GM12878 (cell line): ENCODE data around the gene CCDC97. TPM values are rescaled to one million over a fixed set of nuclear protein-coding genes. Genes with fewer than 3 reads are reported as not detected.

Experiments used
- ATAC-seq: fragments of 200-7000 bp; cut with Tn5 transposase; 3 replicates; pipeline ENCODE4 v1.9.1; 2020; ENCODE audit warnings: mild to moderate bottlenecking, moderate library complexity
- BruUV-seq: library from RNA; stranded (reverse); fragments of 400-500 nt; replicated peaks from 2 replicates; lab custom pipeline; 2021; lab: Mats Ljungman, UMichigan
- CTCF ChIA-PET: fragments of 300-600 bp; sonication (Branson Sonifier 250); formaldehyde crosslinking; extraction: SDS; loops from one replicate; lab custom pipeline; 2021; ENCODE audit warnings: inconsistent platforms; lab: Yijun Ruan, JAX
- POLR2A ChIA-PET: fragments of 350-600 bp; formaldehyde crosslinking; extraction: SDS; loops from one replicate; lab custom pipeline; 2021; ENCODE audit warnings: inconsistent platforms; lab: Charles Lee
- RAD21 ChIA-PET: fragments of 300-600 bp; sonication (Branson Sonifier 250); formaldehyde crosslinking; loops from one replicate; lab custom pipeline; 2023; ENCODE audit warnings: antibody characterized with exemption; ENCODE audit not compliant: unreplicated experiment; lab: Charles Lee
- SMC1A ChIA-PET: fragments of 300-600 bp; sonication (Branson Sonifier 250); formaldehyde crosslinking; loops from one replicate; lab custom pipeline; 2023; ENCODE audit not compliant: unreplicated experiment, uncharacterized antibody; lab: Charles Lee
- DNase-seq: peaks from one replicate; pipeline ENCODE4 v3.0.0-alpha.2; 2011; ENCODE audit warnings: low read depth, low spot score
- FAIRE-seq: peaks from 3 replicates; lab custom pipeline; 2011; peaks lifted over from hg19 to GRCh38; lab: Jason Lieb, UNC
- H2AFZ ChIP-seq: 2 replicates; pipeline ENCODE4 v1.6.0; 2011; ENCODE audit warnings: low read depth, low read length, control low read depth; ENCODE audit not compliant: control insufficient read depth
- H3K27ac ChIP-seq: 2 replicates; pipeline ENCODE4 v1.5.1; 2011; ENCODE audit warnings: control low read depth; ENCODE audit not compliant: control insufficient read depth, insufficient read depth
- H3K27me3 ChIP-seq, 2 experiments: replicated peaks in 1 of 2; 2 replicates each; pipeline versions ENCODE4 v1.6.0 to v1.6.1; 2011; ENCODE audit warnings: low read length in 1 of 2; ENCODE audit not compliant: control insufficient read depth in 2 of 2, insufficient read depth in 2 of 2
- H3K36me3 ChIP-seq, 2 experiments: 2 replicates each; pipeline ENCODE4 v1.5.1; 2011; ENCODE audit warnings: low read length in 1 of 2; ENCODE audit not compliant: control insufficient read depth in 2 of 2, insufficient read depth in 2 of 2
- H3K4me1 ChIP-seq: 2 replicates; pipeline ENCODE4 v1.6.1; 2011; ENCODE audit warnings: mild to moderate bottlenecking, low read length, moderate library complexity, mixed read lengths; ENCODE audit not compliant: control insufficient read depth, insufficient read depth
- H3K4me2 ChIP-seq: 2 replicates; pipeline ENCODE4 v1.6.0; 2011; ENCODE audit warnings: control low read depth; ENCODE audit not compliant: control insufficient read depth, insufficient read depth
- H3K4me3 ChIP-seq: fragments of 200-600 bp; sonication (generic); 2 replicates; pipeline ENCODE4 v1.5.1; 2016
- H3K79me2 ChIP-seq: 2 replicates; pipeline ENCODE4 v1.6.0; 2011; ENCODE audit warnings: low read length; ENCODE audit not compliant: control insufficient read depth, insufficient read depth
- H3K9ac ChIP-seq: 2 replicates; pipeline ENCODE4 v1.8.0; 2011; ENCODE audit warnings: low read length, control low read depth, mixed read lengths; ENCODE audit not compliant: control insufficient read depth, insufficient read depth
- H3K9me3 ChIP-seq: replicated peaks from 3 replicates; pipeline ENCODE4 v1.5.1; 2011; ENCODE audit warnings: mild to moderate bottlenecking, low read length; ENCODE audit not compliant: control insufficient read depth, insufficient read depth
- H4K20me1 ChIP-seq: 2 replicates; pipeline ENCODE4 v1.6.0; 2011; ENCODE audit not compliant: control insufficient read depth, insufficient read depth
- BCL3 ChIP-seq: IDR thresholded peaks from 2 replicates; pipeline ENCODE4 v1.6.1; 2011; ENCODE audit warnings: borderline replicate concordance, low read depth, mild to moderate bottlenecking, moderate library complexity, low read length; ENCODE audit not compliant: insufficient read depth, poor library complexity, severe bottlenecking
- BHLHE40 ChIP-seq, 2 experiments: fragments of 450-650 bp in 1 of 2; IDR thresholded peaks; 2 replicates each; pipeline ENCODE4 v1.6.1; 2011 to 2017; ENCODE audit warnings: low read depth in 2 of 2, borderline replicate concordance in 1 of 2, improper control_type of control experiment in 1 of 2, low read length in 1 of 2, mild to moderate bottlenecking in 1 of 2
- BRCA1 ChIP-seq: IDR thresholded peaks from 2 replicates; pipeline ENCODE4 v1.6.1; 2011; ENCODE audit warnings: low read depth, low read length, improper control_type of control experiment
- HDAC2 ChIP-seq: fragments of 200-600 bp; sonication (generic); IDR thresholded peaks from 2 replicates; pipeline ENCODE4 v1.6.1; 2017
- IKZF1 ChIP-seq: fragments of 450-650 bp; conservative IDR thresholded peaks from 2 replicates; pipeline ENCODE4 v1.6.1; 2017; ENCODE audit warnings: antibody characterized with exemption, mild to moderate bottlenecking
- IRF4 ChIP-seq: IDR thresholded peaks from 2 replicates; pipeline ENCODE4 v1.6.1; 2011; ENCODE audit warnings: low read depth, low read length
- MEF2A ChIP-seq: IDR thresholded peaks from 2 replicates; pipeline ENCODE4 v1.6.1; 2011; ENCODE audit warnings: low read depth, mild to moderate bottlenecking, low read length, moderate library complexity; ENCODE audit not compliant: insufficient read depth
- MEF2B ChIP-seq: fragments of 450-650 bp; IDR thresholded peaks from 2 replicates; pipeline ENCODE4 v1.6.1; 2018; ENCODE audit warnings: mild to moderate bottlenecking, moderate library complexity; ENCODE audit not compliant: partially characterized antibody, poor library complexity, severe bottlenecking
- POLR2A ChIP-seq: IDR thresholded peaks from 2 replicates; pipeline ENCODE4 v1.6.1; 2011; ENCODE audit warnings: low read depth, mild to moderate bottlenecking, low read length
- POLR2AphosphoS5 ChIP-seq: IDR thresholded peaks from 2 replicates; pipeline ENCODE4 v1.6.1; 2011; ENCODE audit warnings: mild to moderate bottlenecking, low read length, inconsistent platforms
- RFX5 ChIP-seq: IDR thresholded peaks from 2 replicates; pipeline ENCODE4 v1.6.1; 2011; ENCODE audit warnings: low read depth, low read length, improper control_type of control experiment
- SIN3A ChIP-seq: IDR thresholded peaks from 2 replicates; pipeline ENCODE4 v1.6.1; 2012; ENCODE audit warnings: low read depth, low read length, improper control_type of control experiment
- SMARCA5 ChIP-seq: fragments of 450-650 bp; IDR thresholded peaks from 2 replicates; pipeline ENCODE4 v1.6.1; 2017; ENCODE audit warnings: mild to moderate bottlenecking
- SMC3 ChIP-seq: IDR thresholded peaks from 2 replicates; pipeline ENCODE4 v1.6.1; 2011; ENCODE audit warnings: low read length, improper control_type of control experiment, borderline replicate concordance
- STAT3 ChIP-seq: IDR thresholded peaks from 2 replicates; pipeline ENCODE4 v1.6.1; 2011; ENCODE audit warnings: low read depth, low read length, improper control_type of control experiment
- TCF12 ChIP-seq: IDR thresholded peaks from 2 replicates; pipeline ENCODE4 v1.6.1; 2011; ENCODE audit warnings: low read depth, mild to moderate bottlenecking, low read length
- ZBED1 ChIP-seq: IDR thresholded peaks from 2 replicates; pipeline ENCODE4 v1.6.1; 2016; ENCODE audit warnings: borderline replicate concordance
- ZNF592 ChIP-seq: fragments of 450-650 bp; IDR thresholded peaks from 2 replicates; pipeline ENCODE4 v1.6.1; 2017; ENCODE audit warnings: mild to moderate bottlenecking, moderate library complexity
- WGBS: methylation state at CpG from one replicate; pipeline ENCODE4 v1.1.6; 2016; ENCODE audit warnings: low lambda C conversion rate; ENCODE audit not compliant: insufficient replicate concordance, insufficient coverage; ENCODE audit errors: missing lambda C conversion rate; 5-methylcytosine and 5-hydroxymethylcytosine counted together
- in situ Hi-C: fragments of 300-500 bp; cut with MboI; formaldehyde crosslinking; loops from 9 replicates; pipeline ENCODE4 v1.14.3; 2018; ENCODE audit warnings: mixed read lengths
- intact Hi-C: fragments of 100-400 bp; cut with micrococcal nuclease; formaldehyde crosslinking; loops from one replicate; pipeline ENCODE4 v1.14.2; 2022; ENCODE audit not compliant: unreplicated experiment
- polyA plus RNA-seq, 11 experiments: library from polyadenylated mRNA; depleted of rRNA in 4 of 11; unstranded in 6 of 11; stranded (reverse) in 5 of 11; fragments of >200 nt; fragmentation: Nextera tagmentation in 4 of 11; fragmentation: Illumina TruSeq in 1 of 11; extraction: Ambion mirVana in 4 of 11; extraction: Trizol in 1 of 11; gene quantifications; 1 replicate in 1 of 11; 2 replicates in 10 of 11; pipeline versions ENCODE4 v1.2.1 to v1.2.3, GENCODE V29; 2011 to 2016; ENCODE audit warnings: inconsistent platforms in 2 of 11, missing spikeins in 2 of 11, low read depth in 1 of 11
- total RNA-seq, 4 experiments: library from RNA; depleted of rRNA in 3 of 4; stranded (reverse); fragments of >200 nt in 3 of 4; fragmentation: Illumina TruSeq in 1 of 4; extraction: Trizol in 1 of 4; gene quantifications; 2 replicates each; pipeline versions ENCODE4 v1.2.1 to v1.2.3, GENCODE V29; 2013 to 2021

CCDC97 gene
- total and polyA plus RNA-seq, 10 of the 15 experiments (the other 5 are each of a cell fraction or from before 2014, with no cell fraction given): 1.8 to 34.1 (median 18.8) TPM

GRCh38 chr19:41327576-41328156 is 17.7 kb downstream of the CCDC97 start (continued):
- TF ChIP-seq BHLHE40 (IDR thresholded peaks at IDR 0.05; ENCODE audit: borderline replicate concordance in 1 of 2, low read depth in 2 of 2, low read length in 1 of 2) (peak; percentile 70 to 90), IKZF1 (peak; percentile 85), STAT3 (no peak), SMC3 (no peak), HDAC2 (no peak)

GRCh38 chr19:41328157-41328841 is 18.3 kb downstream of the CCDC97 start:
- WGBS: 3% methylated on average over 22 of the region's 22 CpGs
- intact Hi-C loops (no loop called here), in situ Hi-C loops (no loop called here)
- Histone ChIP-seq H3K9me3 (no peaks in the 10 kb centered on the region), H2AFZ (no peak overlapping the region; the same call in 1 of the 2 replicates), H3K27ac (peak overlapping the region; percentile 93), H3K36me3 (peaks cover 9 to 27% of the 10 kb centered on the region in 2 experiments), H3K4me3 (peak overlapping the region; percentile 46; the same call in 1 of the 2 replicates), H3K9ac (peak overlapping the region; percentile 75; the same call in 1 of the 2 replicates), H3K4me2 (peak overlapping the region; percentile 93), H3K4me1 (peaks cover 37% of the 10 kb centered on the region), H3K27me3 (no peaks in the 10 kb centered on the region), H3K79me2 (peaks cover 10% of the 10 kb centered on the region), H4K20me1 (no peaks in the 10 kb centered on the region)
- SMC1A ChIA-PET: interaction anchor here (1.8 kb wide), 1 partner anchor 65 kb away, joined by 5 read pairs; the partner anchor contains the start of gene HNRNPUL1
- DNase-seq (no peak), FAIRE-seq (peak; percentile 7), ATAC-seq (peak; percentile 19)
- CTCF ChIA-PET: interaction anchor here (0.6 to 2.1 kb wide), 2 partner anchors 24 to 27 kb away, joined by 3 to 8 read pairs; no protein-coding TSS in a partner anchor
- RAD21 ChIA-PET: interaction anchor here (1.0 to 2.8 kb wide), 8 partner anchors 8 to 40 kb away, joined by 3 to 26 read pairs (median 4); partner anchors contain the start of genes B9D2 and TGFB1
- no TSS peak for BruUV-seq
- POLR2A ChIA-PET: interaction anchor here (0.9 to 1.6 kb wide), 3 partner anchors 18 to 36 kb away, joined by 3 to 5 read pairs (median 4); partner anchors contain the start of genes B9D2 and TGFB1
- TF ChIP-seq IRF4 (no peak), SMARCA5 (no peak), TCF12 (no peak), RFX5 (no peak), MEF2A (no peak), ZNF592 (no peak), BCL3 (no peak), MEF2B (no peak), BRCA1 (no peak), POLR2AphosphoS5 (peak; percentile 69; the same call in 1 of the 2 replicates), ZBED1 (0 out of 2 replicates have a peak, but pooled peaks have one; percentile 4), SIN3A (peak; percentile 64; the same call in 1 of the 2 replicates), POLR2A (peak; percentile 56)
